Upper lobe of left lung (tissue), 6 donors: ENCODE measurements around the gene SLC25A34. TPM values are rescaled to one million over a fixed set of nuclear protein-coding genes. Genes with fewer than 3 reads are reported as not detected.
A peak's percentile ranks its signal among the peaks of the same experiment; 100 is the strongest.

Source experiments
- ATAC-seq, 2 donors: fragments of 200-7000 bp; cut with Tn5 transposase; one replicate each; pipeline ENCODE4 v1.9.1; 2022; ENCODE audit warnings: mild to moderate bottlenecking in 2 of 2, moderate library complexity in 2 of 2; ENCODE audit not compliant: low FRiP score in 2 of 2
- DNase-seq, 2 donors: peaks; one replicate each; pipeline ENCODE4 v3.0.0-alpha.2; 2019 to 2020
- H3K27ac ChIP-seq, 4 donors: fragments of 200-600 bp; sonication (generic); one replicate each; pipeline ENCODE4 v1.5.1; 2016 to 2019
- H3K27me3 ChIP-seq, 4 donors: fragments of 200-600 bp; sonication (generic); one replicate each; pipeline ENCODE4 v1.5.1; 2017 to 2019
- H3K36me3 ChIP-seq, 4 donors: fragments of 200-600 bp; sonication (generic); one replicate each; pipeline ENCODE4 v1.5.1; 2016 to 2019
- H3K4me1 ChIP-seq, 4 donors: fragments of 200-600 bp; sonication (generic); one replicate each; pipeline ENCODE4 v1.5.1; 2018 to 2019
- H3K4me3 ChIP-seq, 4 donors: fragments of 200-600 bp; sonication (generic); one replicate each; pipeline ENCODE4 v1.5.1; 2017 to 2019; ENCODE audit warnings: mild to moderate bottlenecking in 2 of 4, moderate library complexity in 1 of 4
- H3K9me3 ChIP-seq, 4 donors: fragments of 200-600 bp; sonication (generic); one replicate each; pipeline ENCODE4 v1.5.1; 2018 to 2019
- EP300 ChIP-seq, 4 donors: sonication (generic); formaldehyde crosslinking; IDR thresholded peaks; one replicate each; pipeline ENCODE4 v1.5.1; 2017; ENCODE audit warnings: antibody characterized with exemption in 4 of 4, control low read depth in 2 of 4
- POLR2A ChIP-seq, 4 donors: fragments of 450-650 bp; IDR thresholded peaks; one replicate each; pipeline ENCODE4 v1.5.1; 2016 to 2017; ENCODE audit warnings: antibody characterized with exemption in 4 of 4, mild to moderate bottlenecking in 2 of 4
- POLR2AphosphoS5 ChIP-seq, 2 donors: sonication (generic); formaldehyde crosslinking; IDR thresholded peaks; one replicate each; pipeline ENCODE4 v1.5.1; 2017; ENCODE audit warnings: antibody characterized with exemption in 2 of 2
- WGBS, 2 donors: methylation state at CpG; one replicate each; pipeline ENCODE4 v1.1.5; 2017 to 2018; 5-methylcytosine and 5-hydroxymethylcytosine counted together
- total RNA-seq, 6 donors: library from RNA; depleted of rRNA in 4 of 6; stranded (reverse); fragments of >200 nt in 4 of 6; gene quantifications; one replicate each; pipeline versions ENCODE4 v1.1.0 to v1.2.1, GENCODE V29; 2016 to 2021
- TF ChIP-seq, protein P1 (sequence below), 6 experiments: fragments of 450-650 bp in 4 of 6; fragments of 200-600 bp in 2 of 6; sonication (generic) in 2 of 6; IDR thresholded peaks; one replicate each; pipeline ENCODE4 v1.5.1; 2016 to 2019; ENCODE audit warnings: antibody characterized with exemption in 6 of 6
- donor health status: DM: no; HTN: no; CAD: no; lungs with moderate emphysema.
- donor health status: DM: no; HTN: yes; CAD: no; lungs with severe emphysema.

The SLC25A34 gene
- 10 to 100 TPM in 1 of 6 donors, 1 to 10 TPM in 5; 1.5 to 12.1 (median 4.3) TPM for total RNA-seq

DNA sequence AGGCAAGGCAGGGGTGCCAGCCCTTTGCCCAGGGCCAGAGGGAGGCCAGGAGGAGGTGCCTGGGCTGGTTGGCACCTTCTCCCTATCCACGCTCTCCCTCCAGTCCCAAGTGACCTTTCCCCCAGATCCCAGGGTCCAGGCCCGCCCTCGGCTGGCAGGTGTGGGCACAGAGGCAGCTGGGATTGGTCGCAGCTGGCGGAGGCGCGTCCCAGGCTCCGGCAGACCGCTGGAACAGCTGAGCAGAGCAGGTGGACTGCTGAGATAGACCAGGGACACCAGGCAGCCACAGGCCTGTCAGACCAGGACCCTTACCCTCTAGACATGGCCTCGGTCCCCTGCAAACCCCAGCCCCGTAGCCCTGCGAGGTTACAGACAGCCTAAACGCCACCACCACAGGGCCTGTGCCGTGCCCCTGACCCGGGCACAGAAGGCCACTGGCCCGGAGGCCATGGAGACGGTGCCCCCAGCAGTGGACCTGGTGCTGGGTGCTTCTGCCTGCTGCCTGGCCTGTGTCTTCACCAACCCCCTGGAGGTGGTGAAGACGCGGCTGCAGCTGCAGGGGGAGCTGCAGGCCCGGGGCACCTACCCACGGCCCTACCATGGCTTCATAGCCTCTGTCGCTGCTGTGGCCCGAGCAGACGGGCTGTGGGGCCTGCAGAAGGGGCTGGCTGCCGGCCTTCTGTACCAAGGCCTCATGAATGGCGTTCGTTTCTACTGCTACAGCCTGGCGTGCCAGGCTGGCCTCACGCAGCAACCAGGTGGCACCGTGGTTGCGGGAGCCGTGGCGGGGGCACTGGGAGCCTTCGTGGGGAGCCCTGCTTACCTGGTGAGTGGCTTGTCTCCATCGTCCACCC is at the start of gene SLC25A34:
Gene SLC25A34 (plus strand): TSS at position 221 of the 854 bp plus-strand sequence. CDS start 228 bp downstream, at position 449.
- peaks cover 18 to 39% (median 28%) of the 10 kb centered on the region in 4 donors for H3K4me1 ChIP-seq
- peak in 1 of 2 donors; percentile 32 for TF ChIP-seq POLR2AphosphoS5 (IDR thresholded peaks at IDR 0.05)
- no peak for TF ChIP-seq EP300 (IDR thresholded peaks at IDR 0.05)
- peak in 1 of 4 donors; percentile 35 for TF ChIP-seq POLR2A (IDR thresholded peaks at IDR 0.05)
- TF ChIP-seq, protein P1, sequence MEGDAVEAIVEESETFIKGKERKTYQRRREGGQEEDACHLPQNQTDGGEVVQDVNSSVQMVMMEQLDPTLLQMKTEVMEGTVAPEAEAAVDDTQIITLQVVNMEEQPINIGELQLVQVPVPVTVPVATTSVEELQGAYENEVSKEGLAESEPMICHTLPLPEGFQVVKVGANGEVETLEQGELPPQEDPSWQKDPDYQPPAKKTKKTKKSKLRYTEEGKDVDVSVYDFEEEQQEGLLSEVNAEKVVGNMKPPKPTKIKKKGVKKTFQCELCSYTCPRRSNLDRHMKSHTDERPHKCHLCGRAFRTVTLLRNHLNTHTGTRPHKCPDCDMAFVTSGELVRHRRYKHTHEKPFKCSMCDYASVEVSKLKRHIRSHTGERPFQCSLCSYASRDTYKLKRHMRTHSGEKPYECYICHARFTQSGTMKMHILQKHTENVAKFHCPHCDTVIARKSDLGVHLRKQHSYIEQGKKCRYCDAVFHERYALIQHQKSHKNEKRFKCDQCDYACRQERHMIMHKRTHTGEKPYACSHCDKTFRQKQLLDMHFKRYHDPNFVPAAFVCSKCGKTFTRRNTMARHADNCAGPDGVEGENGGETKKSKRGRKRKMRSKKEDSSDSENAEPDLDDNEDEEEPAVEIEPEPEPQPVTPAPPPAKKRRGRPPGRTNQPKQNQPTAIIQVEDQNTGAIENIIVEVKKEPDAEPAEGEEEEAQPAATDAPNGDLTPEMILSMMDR (IDR thresholded peaks at IDR 0.05), result no peak
- no peak within 1 kb of the TSS for H3K4me3 ChIP-seq
- no peaks in the 10 kb centered on the region for H3K9me3 ChIP-seq
- WGBS, 2 donors, result 81% methylated on average over 13 of the region's 35 CpGs; no CpG with 5 or more reads in 1 of the 2 donors
- H3K27ac ChIP-seq, result peak within 1 kb of the TSS; percentile 7 to 81 (median 74)
- ATAC-seq (peak; percentile 30 to 76), DNase-seq (peak; percentile 89)
- no peaks in the 10 kb centered on the region for H3K27me3 ChIP-seq
- peaks cover 16 to 41% (median 33%) of the 10 kb centered on the region in 4 donors for H3K36me3 ChIP-seq

DNA sequence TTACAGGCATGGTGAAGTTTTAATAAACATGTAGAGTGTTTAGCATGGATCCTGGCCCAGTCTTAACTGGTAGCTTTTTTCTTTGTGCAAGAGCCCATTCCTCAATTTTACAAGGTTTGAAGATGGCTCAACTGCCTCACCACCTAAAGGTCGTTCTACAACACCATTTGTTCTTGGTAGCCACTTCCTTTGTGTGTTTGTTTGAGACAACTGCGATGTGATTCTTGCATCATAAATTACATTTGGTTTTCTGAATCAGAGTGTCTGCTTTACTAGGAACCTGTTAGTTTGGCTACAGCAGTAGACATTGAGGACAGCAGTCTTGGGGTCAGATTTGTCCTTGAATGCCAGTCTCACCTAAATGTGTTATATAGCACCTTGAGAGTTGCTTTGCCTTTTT is 48.6 kb upstream of the SLC25A34 start:
- Histone ChIP-seq H3K9me3 (no peaks in the 10 kb centered on the region), H3K27ac (peak overlapping the region in 1 of 4 donors; percentile 11), H3K27me3 (no peaks in the 10 kb centered on the region), H3K4me3 (no peak overlapping the region), H3K4me1 (peaks cover 29 to 55% (median 35%) of the 10 kb centered on the region in 4 donors), H3K36me3 (no peaks in the 10 kb centered on the region)
- TF ChIP-seq POLR2A (IDR thresholded peaks at IDR 0.05) (no peak), EP300 (IDR thresholded peaks at IDR 0.05) (no peak), POLR2AphosphoS5 (IDR thresholded peaks at IDR 0.05) (no peak)
- TF ChIP-seq, protein P1 (IDR thresholded peaks at IDR 0.05), result no peak
- DNase-seq, result no peak
- WGBS, 2 donors, result 27 to 38% methylated on average over 2 of the region's 2 CpGs
- no peak for ATAC-seq

DNA sequence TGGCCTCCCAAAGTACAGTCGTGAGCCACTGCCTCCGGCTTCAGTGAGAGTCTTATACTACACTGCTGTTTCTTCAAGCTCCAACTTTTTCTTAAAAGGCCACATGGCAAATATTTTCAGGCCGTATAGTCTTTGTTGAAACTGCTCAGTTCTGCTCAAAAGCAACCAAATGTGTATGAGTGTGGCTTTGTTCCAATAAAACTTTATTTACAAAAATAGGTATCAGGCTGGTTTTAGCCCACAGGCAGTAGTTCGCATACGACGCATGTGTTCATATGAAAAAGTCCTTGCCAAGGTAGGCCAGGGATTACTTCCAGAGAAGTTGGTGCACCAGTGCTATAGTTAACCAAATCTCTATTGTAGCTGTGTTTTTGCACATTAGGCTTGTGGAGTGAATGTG is 45.7 kb upstream of the SLC25A34 start:
- H3K4me1 ChIP-seq, result peaks cover 24 to 45% (median 27%) of the 10 kb centered on the region in 4 donors
- WGBS, 2 donors, result 96 to 97% methylated on average over 6 of the region's 6 CpGs
- no peak for TF ChIP-seq POLR2A (IDR thresholded peaks at IDR 0.05)
- TF ChIP-seq EP300 (IDR thresholded peaks at IDR 0.05), result no peak
- TF ChIP-seq, protein P1 (IDR thresholded peaks at IDR 0.05), result no peak
- no peak for TF ChIP-seq POLR2AphosphoS5 (IDR thresholded peaks at IDR 0.05)
- H3K9me3 ChIP-seq, result no peaks in the 10 kb centered on the region
- H3K4me3 ChIP-seq, result no peak overlapping the region
- no peak overlapping the region for H3K27ac ChIP-seq
- H3K36me3 ChIP-seq, result no peaks in the 10 kb centered on the region
- no peaks in the 10 kb centered on the region for H3K27me3 ChIP-seq
- DNase-seq (no peak), ATAC-seq (no peak)

DNA sequence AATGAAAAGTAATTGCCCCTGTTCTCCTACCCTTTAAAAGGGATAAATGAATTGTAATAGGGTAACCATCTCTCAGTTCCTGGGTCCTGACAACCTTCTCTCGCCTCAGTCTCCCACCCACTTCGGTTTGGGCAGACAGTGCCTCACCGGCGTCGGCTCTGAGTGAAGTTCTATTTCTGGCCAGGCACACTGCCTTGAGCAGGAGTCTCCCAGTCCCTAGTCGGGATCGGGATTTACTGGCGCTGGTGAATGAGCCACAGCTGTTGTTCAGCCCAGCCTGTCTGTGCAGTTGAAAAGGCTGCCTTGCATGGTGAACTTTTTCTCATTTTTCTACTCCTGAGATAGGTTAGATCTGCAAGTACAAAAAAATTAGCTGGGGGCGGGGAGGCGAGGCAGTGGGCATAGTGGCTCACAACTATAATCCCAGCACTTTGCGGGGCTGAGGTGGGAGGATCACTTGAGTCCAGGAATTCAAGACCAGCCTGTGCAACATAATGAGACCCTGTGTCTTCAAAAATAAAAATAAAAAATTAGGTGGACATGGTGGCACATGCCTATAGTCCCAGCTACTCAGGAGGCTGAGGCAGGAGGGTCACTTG is 44.5 kb upstream of the SLC25A34 start:
- TF ChIP-seq, protein P1 (IDR thresholded peaks at IDR 0.05), result no peak
- TF ChIP-seq EP300 (IDR thresholded peaks at IDR 0.05) (no peak), POLR2AphosphoS5 (IDR thresholded peaks at IDR 0.05) (peak in 1 of 2 donors; percentile 51), POLR2A (IDR thresholded peaks at IDR 0.05) (no peak)
- peaks cover 17 to 39% (median 20%) of the 10 kb centered on the region in 4 donors for H3K4me1 ChIP-seq

More for the DNA sequence above, 44.5 kb upstream of the SLC25A34 start:
- Histone ChIP-seq H3K9me3 (no peaks in the 10 kb centered on the region), H3K36me3 (peaks cover 0 to 3% (median 0%) of the 10 kb centered on the region in 4 donors), H3K27me3 (no peaks in the 10 kb centered on the region), H3K4me3 (no peak overlapping the region), H3K27ac (peak overlapping the region in 2 of 4 donors; percentile 2 to 29)
- WGBS, 2 donors, result 66 to 87% methylated on average over 11 of the region's 11 CpGs
- ATAC-seq, result peak in 1 of 2 donors; percentile 88
- DNase-seq, result no peak
